IMR-90 (cell line): ENCODE data around the gene ADRB2. TPM values are rescaled to one million over a fixed set of nuclear protein-coding genes. Genes with fewer than 3 reads are reported as not detected.

Experiments
- ATAC-seq: fragments of 200-7000 bp; cut with Tn5 transposase; 2 replicates; pipeline ENCODE4 v1.9.1; 2020; ENCODE audit warnings: low read depth, mild to moderate bottlenecking, moderate library complexity
- BruUV-seq: library from RNA; stranded (reverse); fragments of 400-500 nt; replicated peaks from 2 replicates; lab custom pipeline; 2021; lab: Mats Ljungman, UMichigan
- CTCF ChIA-PET: fragments of 300-600 bp; formaldehyde crosslinking; extraction: SDS; loops from one replicate; lab custom pipeline; 2021; ENCODE audit warnings: antibody characterized with exemption; lab: Yijun Ruan, JAX
- POLR2A ChIA-PET: fragments of 300-600 bp; sonication (Branson Sonifier 250); formaldehyde crosslinking; loops from one replicate; lab custom pipeline; 2022; ENCODE audit warnings: antibody characterized with exemption; ENCODE audit not compliant: unreplicated experiment; lab: Charles Lee
- DNase-seq: peaks from one replicate; pipeline ENCODE4 v3.0.0; 2013
- H2AFZ ChIP-seq: replicated peaks from 2 replicates; pipeline ENCODE3; 2013; ENCODE audit warnings: low read length, mild to moderate bottlenecking; ENCODE audit not compliant: poor library complexity
- H2AK5ac ChIP-seq: 2 replicates; pipeline ENCODE4 v1.6.1; 2013; ENCODE audit warnings: low read depth, low read length, inconsistent platforms
- H2AK9ac ChIP-seq: replicated peaks from 2 replicates; pipeline ENCODE3; 2013; ENCODE audit warnings: mild to moderate bottlenecking, low read depth, low read length, moderate library complexity; ENCODE audit not compliant: poor library complexity
- H2BK120ac ChIP-seq: 2 replicates; pipeline ENCODE4 v1.6.1; 2013; ENCODE audit warnings: low read depth, low read length, inconsistent platforms
- H2BK15ac ChIP-seq: 3 replicates; pipeline ENCODE4 v1.6.1; 2013; ENCODE audit warnings: low read depth, low read length, inconsistent platforms
- H2BK20ac ChIP-seq: 2 replicates; pipeline ENCODE4 v1.6.1; 2013; ENCODE audit warnings: low read depth, mild to moderate bottlenecking, inconsistent platforms, low read length, moderate library complexity
- H2BK5ac ChIP-seq: 2 replicates; pipeline ENCODE4 v1.6.1; 2013; ENCODE audit warnings: mild to moderate bottlenecking, low read depth, low read length, inconsistent platforms; ENCODE audit not compliant: poor library complexity, severe bottlenecking
- H3K14ac ChIP-seq: replicated peaks from 2 replicates; pipeline ENCODE4 v1.6.1; 2013; ENCODE audit warnings: low read depth, low read length, inconsistent platforms
- H3K18ac ChIP-seq: 2 replicates; pipeline ENCODE4 v1.6.1; 2013; ENCODE audit warnings: low read depth, low read length, control low read depth
- H3K23ac ChIP-seq: 2 replicates; pipeline ENCODE4 v1.6.1; 2013; ENCODE audit warnings: low read depth, low read length, inconsistent platforms
- H3K27ac ChIP-seq: 2 replicates; pipeline ENCODE4 v1.5.1; 2013; ENCODE audit warnings: mild to moderate bottlenecking, control low read depth, low read length; ENCODE audit not compliant: insufficient read depth
- H3K27me3 ChIP-seq: 2 replicates; pipeline ENCODE4 v1.6.1; 2013; ENCODE audit warnings: low read length; ENCODE audit not compliant: control insufficient read depth, insufficient read depth
- H3K36me3 ChIP-seq: 2 replicates; pipeline ENCODE4 v1.6.1; 2013; ENCODE audit warnings: low read length, mixed read lengths; ENCODE audit not compliant: control insufficient read depth, insufficient read depth
- H3K4ac ChIP-seq: 2 replicates; pipeline ENCODE4 v1.6.1; 2013; ENCODE audit warnings: low read depth, low read length, inconsistent platforms
- H3K4me1 ChIP-seq: 2 replicates; pipeline ENCODE4 v1.6.1; 2013; ENCODE audit warnings: low read length, mixed read lengths; ENCODE audit not compliant: control insufficient read depth, insufficient read depth
- H3K4me2 ChIP-seq: 2 replicates; pipeline ENCODE4 v1.6.1; 2013; ENCODE audit warnings: low read depth, mild to moderate bottlenecking, control low read depth, low read length, moderate library complexity
- H3K4me3 ChIP-seq: 2 replicates; pipeline ENCODE4 v1.5.1; 2013; ENCODE audit warnings: low read depth, mild to moderate bottlenecking, control low read depth, low read length, moderate library complexity; ENCODE audit not compliant: insufficient read depth
- H3K56ac ChIP-seq: 2 replicates; pipeline ENCODE4 v1.6.1; 2013; ENCODE audit warnings: low read length, inconsistent platforms; ENCODE audit not compliant: insufficient read depth; ENCODE audit errors: extremely low read depth
- H3K79me1 ChIP-seq, 2 experiments: 2 replicates each; pipeline ENCODE4 v1.6.1; 2013; ENCODE audit warnings: low read length in 2 of 2, inconsistent platforms in 1 of 2, low read depth in 1 of 2
- H3K9ac ChIP-seq: 2 replicates; pipeline ENCODE4 v1.6.1; 2013; ENCODE audit warnings: low read depth, low read length, control low read depth
- H3K9me1 ChIP-seq: 2 replicates; pipeline ENCODE4 v1.6.1; 2013; ENCODE audit warnings: low read length, inconsistent platforms; ENCODE audit not compliant: insufficient read depth
- H3K9me3 ChIP-seq: 2 replicates; pipeline ENCODE4 v1.6.1; 2013; ENCODE audit warnings: low read length; ENCODE audit not compliant: control insufficient read depth, insufficient read depth
- H4K20me1 ChIP-seq: 2 replicates; pipeline ENCODE4 v1.6.1; 2013; ENCODE audit warnings: low read length, inconsistent platforms; ENCODE audit not compliant: insufficient read depth
- H4K5ac ChIP-seq: 2 replicates; pipeline ENCODE4 v1.6.1; 2013; ENCODE audit warnings: mild to moderate bottlenecking, low read depth, low read length, control low read depth
- H4K8ac ChIP-seq, 2 experiments: 2 replicates each; pipeline ENCODE4 v1.6.1; 2013; ENCODE audit warnings: low read depth in 2 of 2, low read length in 2 of 2, control low read depth in 1 of 2, inconsistent platforms in 1 of 2
- H4K91ac ChIP-seq: 2 replicates; pipeline ENCODE4 v1.6.1; 2013; ENCODE audit warnings: low read depth, low read length, inconsistent platforms; ENCODE audit not compliant: insufficient read depth
- MAFK ChIP-seq: IDR thresholded peaks from 2 replicates; pipeline ENCODE4 v1.6.1; 2012; ENCODE audit warnings: low read depth, low read length, improper control_type of control experiment
- MAZ ChIP-seq: IDR thresholded peaks from 2 replicates; pipeline ENCODE4 v1.6.1; 2012; ENCODE audit warnings: low read depth, mild to moderate bottlenecking, low read length, improper control_type of control experiment, moderate library complexity, borderline replicate concordance
- POLR2A ChIP-seq: IDR thresholded peaks from 2 replicates; pipeline ENCODE4 v1.6.1; 2012; ENCODE audit warnings: mild to moderate bottlenecking, low read depth, low read length
- WGBS, 2 experiments: methylation state at CpG; one replicate each; pipeline versions ENCODE4 v1.1.5 to v1.1.7; 2013; ENCODE audit warnings: missing lambda C conversion rate in 2 of 2; ENCODE audit not compliant: insufficient read length in 1 of 2; ENCODE audit errors: extremely low coverage in 2 of 2; 5-methylcytosine and 5-hydroxymethylcytosine counted together
- dilution Hi-C: fragments of 300-500 bp; cut with HindIII; formaldehyde crosslinking; loops from one replicate; pipeline ENCODE4 v1.14.3; 2018; ENCODE audit warnings: low sequenced_read_pairs; ENCODE audit not compliant: unreplicated experiment
- in situ Hi-C: fragments of 300-500 bp; cut with MboI; formaldehyde crosslinking; loops from 3 replicates; pipeline ENCODE4 v1.14.3; 2019; ENCODE audit warnings: low sequenced_read_pairs, inconsistent platforms, mixed read lengths
- intact Hi-C: fragments of 100-400 bp; cut with micrococcal nuclease; formaldehyde crosslinking; loops from 2 replicates; pipeline ENCODE4 v1.10.0; 2022
- polyA plus RNA-seq, 3 experiments: library from polyadenylated mRNA; depleted of rRNA; stranded (reverse); fragments of >200 nt; gene quantifications; 2 replicates each; pipeline ENCODE4 v1.2.3, GENCODE V29; 2012; ENCODE audit warnings: low replicate concordance in 1 of 3
- total RNA-seq: library from RNA; depleted of rRNA; stranded (reverse); fragments of >200 nt; gene quantifications from 2 replicates; pipeline ENCODE4 v1.2.3, GENCODE V29; 2012

ADRB2 gene
- total and polyA plus RNA-seq, 2 of the 4 experiments (the other 2 are of a cell fraction), result 1.6 to 3.4 TPM

- no peak for TF ChIP-seq MAFK
- no peak for TF ChIP-seq MAZ
- no peak for TF ChIP-seq POLR2A
- H3K4ac ChIP-seq, result no peak overlapping the region
- intact Hi-C loops, result no loop called here
- H3K36me3 ChIP-seq, result no peaks in the 10 kb centered on the region
- ATAC-seq (no peak), DNase-seq (no peak)
- peaks cover 14% of the 10 kb centered on the region for H3K9me1 ChIP-seq
- H4K8ac ChIP-seq, result no peak overlapping the region
- CTCF ChIA-PET, result interaction anchor here (1.0 to 1.3 kb wide), 2 partner anchors 15 to 110 kb away, joined by 3 to 4 read pairs; no protein-coding TSS in a partner anchor
- peaks cover 3 to 11% of the 10 kb centered on the region in 2 experiments; a peak in 3 of 4 replicates for H3K79me1 ChIP-seq
- no peak overlapping the region for H3K4me2 ChIP-seq
- H4K5ac ChIP-seq, result no peak overlapping the region
- peaks cover 11% of the 10 kb centered on the region for H3K4me1 ChIP-seq
- no peak overlapping the region; the same call in 1 of the 2 replicates for H3K14ac ChIP-seq
- no TSS peak for BruUV-seq
- H3K18ac ChIP-seq, result no peak overlapping the region; the same call in 1 of the 2 replicates
- no peak overlapping the region for H3K23ac ChIP-seq
- H2AK9ac ChIP-seq, result no peak overlapping the region
- H3K9ac ChIP-seq, result no peak overlapping the region
- H2BK120ac ChIP-seq, result no peak overlapping the region
- H4K91ac ChIP-seq, result 0 out of 2 replicates have a peak overlapping the region, but pooled peaks have one; percentile 35
- no peak overlapping the region for H3K4me3 ChIP-seq
- no peak overlapping the region for H2AFZ ChIP-seq
- no peaks in the 10 kb centered on the region for H4K20me1 ChIP-seq
- dilution Hi-C loops, result no loop called here
- in situ Hi-C loops, result no loop called here
- no peak overlapping the region for H3K27ac ChIP-seq
- H3K27me3 ChIP-seq, result no peaks in the 10 kb centered on the region
- H2BK5ac ChIP-seq, result no peak overlapping the region
- no peak overlapping the region for H2BK15ac ChIP-seq
- peak overlapping the region; percentile 85; the same call in 1 of the 2 replicates for H2AK5ac ChIP-seq
- POLR2A ChIA-PET, result no interaction called here
- WGBS, 2 experiments, result 100% methylated on average over 1 of the region's 2 CpGs; no CpG with 5 or more reads in 1 of the 2 experiments
- H3K56ac ChIP-seq, result no peak overlapping the region
- H3K9me3 ChIP-seq, result no peaks in the 10 kb centered on the region
- H2BK20ac ChIP-seq, result no peak overlapping the region
These were observed 21.0 kb downstream of the ADRB2 start for GRCh38 chr5:148847456-148847855.
